ENCODE results near the gene TBXT.
"Not testable (repeated sequence)": the region's sequence is repeated elsewhere in the genome, so short reads cannot be mapped to it uniquely, and the experiment has no call there.

TBXT gene

DNA sequence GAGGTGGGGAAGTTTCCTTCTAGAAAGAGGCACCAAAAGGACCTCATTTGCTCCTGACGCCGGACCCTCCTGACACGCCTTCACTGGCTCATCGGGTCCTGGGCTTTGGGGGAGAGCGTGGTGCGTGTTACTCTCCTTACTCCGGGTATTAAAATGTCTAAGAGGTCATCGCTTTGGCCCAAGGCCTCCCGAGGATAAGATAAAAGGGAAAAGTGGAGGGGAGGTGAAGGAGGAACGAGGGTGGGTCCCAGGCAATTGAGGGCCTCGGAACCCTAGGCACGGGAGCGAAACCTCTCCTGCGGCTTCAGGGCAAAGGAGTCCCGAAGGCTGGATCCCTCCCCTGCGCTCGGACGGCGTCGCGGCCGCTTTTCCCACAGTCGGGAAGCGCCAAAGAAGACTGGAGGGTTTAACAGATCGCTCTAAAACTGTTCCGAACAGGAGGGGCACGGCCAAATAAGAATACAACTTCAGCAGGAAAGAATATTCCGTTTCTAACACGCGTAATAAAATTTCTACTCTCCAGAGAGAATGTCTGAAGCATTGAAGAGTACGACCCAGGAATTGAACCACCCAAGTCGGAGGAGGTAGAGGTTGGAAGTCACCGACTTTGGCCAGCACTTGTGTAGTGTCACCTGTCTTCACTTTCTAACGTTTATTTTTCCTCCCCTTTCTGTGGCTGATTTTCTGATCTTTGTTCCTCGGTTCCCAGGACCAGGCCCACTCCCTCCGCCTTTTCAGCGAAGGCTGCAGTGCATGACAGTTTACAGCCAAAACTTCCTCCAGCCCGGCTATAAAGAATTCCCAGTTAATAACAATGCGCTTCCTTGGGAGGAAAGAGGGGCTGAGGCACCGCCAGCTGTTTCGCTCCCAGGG lies 2.1 kb upstream of the TBXT start:
- DNase-seq = no peak

DNA sequence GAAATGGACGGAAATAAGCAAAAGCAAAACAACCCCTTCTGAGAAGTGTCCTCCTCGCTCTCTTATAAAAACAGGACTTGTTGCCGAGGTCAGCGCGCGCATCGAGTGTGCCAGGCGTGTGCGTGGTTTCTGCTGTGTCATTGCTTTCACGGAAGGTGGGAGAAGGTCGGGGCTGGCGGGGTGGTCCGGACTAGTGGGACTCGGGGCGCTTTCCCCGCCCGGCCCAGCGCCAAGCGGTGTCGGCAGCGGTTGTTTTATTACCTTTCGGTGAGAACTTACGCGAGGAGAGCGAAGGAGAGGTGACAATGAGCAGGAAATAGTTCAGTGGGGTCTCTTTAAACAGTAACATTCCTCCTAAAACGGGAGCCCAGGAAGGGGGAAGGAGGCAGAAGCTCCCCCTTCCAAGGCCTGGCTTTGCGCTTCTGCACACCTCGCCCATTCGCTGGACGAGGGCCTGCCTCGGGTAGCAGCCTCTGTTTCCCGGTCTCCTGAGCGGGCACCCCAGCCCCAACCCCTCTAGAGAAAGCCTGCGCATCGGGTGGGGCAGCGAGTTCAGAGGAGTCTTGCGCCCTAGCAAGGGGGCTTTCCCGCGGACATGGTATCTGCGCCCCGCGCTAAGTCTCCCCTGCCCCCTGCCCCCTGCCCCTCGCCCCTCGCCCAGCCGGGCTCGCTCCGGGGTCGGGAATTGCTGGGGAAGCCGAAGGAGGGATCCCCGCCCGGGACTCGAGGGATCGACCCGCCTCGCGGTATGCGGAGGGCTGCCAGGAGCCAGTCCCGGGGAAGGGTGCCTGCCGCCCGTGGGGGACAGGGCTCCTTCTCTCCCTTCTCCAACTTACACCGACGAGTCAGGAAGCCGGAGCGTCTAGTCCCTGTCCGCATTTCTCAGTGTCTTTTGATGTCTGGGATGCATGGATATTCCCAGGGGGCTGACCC lies 1.2 kb upstream of the TBXT start:
- DNase-seq = no peak

DNA sequence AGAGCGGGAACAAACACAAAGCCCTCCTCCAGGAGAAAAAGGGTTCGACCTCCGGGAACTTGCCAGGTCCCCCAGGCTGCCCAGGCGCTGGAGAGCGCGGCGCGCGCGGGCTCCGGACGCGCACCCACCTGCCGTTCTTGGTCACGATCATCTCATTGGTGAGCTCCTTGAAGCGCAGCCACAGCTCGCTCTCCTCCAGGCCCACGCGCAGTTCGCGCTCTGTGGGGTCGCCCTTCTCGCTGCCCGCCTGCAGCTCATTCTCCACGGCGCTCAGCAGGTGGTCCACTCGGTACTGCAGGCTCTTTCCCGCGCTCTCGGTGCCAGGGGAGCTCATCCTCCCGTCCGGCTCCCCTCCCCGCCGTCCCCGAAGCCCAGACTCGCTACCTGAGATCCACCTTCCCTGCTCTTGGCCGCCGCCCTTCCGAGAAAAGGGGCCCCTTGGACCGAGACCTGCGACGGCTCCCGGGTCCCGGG lies 356 bp downstream of the TBXT start:
- DNase-seq = peak; percentile 58

GRCh38 chr6:166166314-166167257 lies 1.1 kb downstream of the TBXT start:
- DNase-seq = peak; percentile 30

DNA sequence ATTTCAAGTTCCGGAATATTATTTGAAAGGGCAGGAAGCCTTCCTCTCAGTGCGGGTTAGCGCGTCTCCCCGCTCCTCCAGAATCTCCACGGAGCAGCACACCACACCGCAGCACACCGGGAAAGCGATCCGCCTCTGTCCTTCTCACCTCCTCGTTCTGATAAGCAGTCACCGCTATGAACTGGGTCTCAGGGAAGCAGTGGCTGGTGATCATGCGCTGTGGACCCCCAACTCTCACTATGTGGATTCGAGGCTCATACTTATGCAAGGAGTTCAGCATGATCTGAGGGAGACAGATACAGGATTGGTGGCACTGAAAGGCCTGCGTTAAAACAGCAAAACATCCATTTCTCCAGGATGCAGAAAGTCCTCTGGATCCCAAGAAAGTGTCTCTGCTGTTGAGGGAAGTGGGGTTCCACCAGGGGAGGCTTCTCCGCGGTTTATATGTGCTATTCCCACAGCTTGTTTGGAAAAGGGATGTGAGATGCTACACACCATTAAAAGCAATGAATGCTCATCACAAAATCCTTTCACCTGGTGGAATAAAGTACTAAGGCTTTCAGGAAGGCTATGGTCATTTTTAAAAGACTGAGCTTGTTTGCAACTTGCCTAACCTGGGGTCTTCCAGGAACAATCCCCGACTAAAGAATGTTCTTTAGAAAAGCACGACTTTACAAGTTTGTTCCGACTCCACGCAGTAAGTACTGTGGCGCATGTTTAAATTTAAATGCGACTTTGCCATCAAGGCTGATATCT lies 1.9 kb downstream of the TBXT start:
- DNase-seq = no peak

DNA sequence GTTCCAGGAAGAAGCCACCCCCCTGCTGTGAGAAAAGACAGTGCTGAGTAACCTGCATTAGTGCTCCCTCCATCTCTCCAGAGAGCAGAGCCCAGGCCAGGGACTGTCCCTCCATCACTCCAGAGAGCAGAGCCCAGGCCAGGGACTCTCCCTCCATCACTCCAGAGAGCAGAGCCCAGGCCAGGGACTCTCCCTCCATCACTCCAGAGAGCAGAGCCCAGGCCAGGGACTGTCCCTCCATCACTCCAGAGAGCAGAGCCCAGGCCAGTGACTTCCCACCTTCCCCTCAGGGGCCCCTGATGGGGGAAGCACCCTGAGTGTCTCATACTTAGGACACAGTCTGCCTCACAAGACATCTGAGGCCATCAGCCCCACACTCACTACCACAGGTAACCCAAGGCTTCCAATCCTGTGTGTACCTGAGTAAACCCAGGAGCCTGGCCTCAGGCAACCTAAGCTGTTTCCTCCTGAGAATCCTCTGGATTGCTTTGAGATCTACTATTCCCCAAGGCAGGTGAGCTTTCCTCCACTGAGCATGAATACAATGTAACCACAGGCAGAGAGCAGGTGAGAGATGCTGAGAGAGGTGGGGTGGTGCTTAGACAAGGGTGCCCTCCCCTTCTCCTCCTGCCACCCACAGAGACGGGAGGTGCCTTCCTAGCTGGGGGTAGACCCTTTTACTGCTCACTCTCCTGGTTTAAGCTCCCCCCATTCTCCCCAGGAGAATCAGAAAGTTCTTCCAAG lies 4.9 kb downstream of the TBXT start:
- no peak for DNase-seq

GRCh38 chr6:166157930-166158617 lies 9.6 kb downstream of the TBXT start:
- DNase-seq = no peak

GRCh38 chr6:166156942-166157341 lies 10.7 kb downstream of the TBXT start:
- DNase-seq = peak; percentile 30

DNA sequence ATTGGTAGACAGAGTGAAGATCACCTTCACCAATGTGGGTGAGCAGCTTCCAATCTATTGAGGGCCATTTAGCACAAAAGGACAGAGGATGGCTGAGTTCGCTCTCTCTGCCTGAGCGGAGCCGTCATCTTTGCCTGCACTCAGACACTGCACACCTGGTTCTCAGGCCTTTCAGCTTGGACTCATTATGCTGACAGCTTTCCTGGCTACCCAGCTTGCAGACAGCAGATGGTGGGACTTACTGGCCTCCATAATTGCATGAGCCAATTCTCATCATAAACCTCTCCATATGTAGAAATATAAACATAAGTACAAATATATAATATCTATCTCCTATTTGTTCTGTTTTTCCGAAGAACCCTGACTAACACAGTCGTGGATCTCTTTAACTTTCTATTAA lies 13.7 kb downstream of the TBXT start:
- no peak for DNase-seq

DNA sequence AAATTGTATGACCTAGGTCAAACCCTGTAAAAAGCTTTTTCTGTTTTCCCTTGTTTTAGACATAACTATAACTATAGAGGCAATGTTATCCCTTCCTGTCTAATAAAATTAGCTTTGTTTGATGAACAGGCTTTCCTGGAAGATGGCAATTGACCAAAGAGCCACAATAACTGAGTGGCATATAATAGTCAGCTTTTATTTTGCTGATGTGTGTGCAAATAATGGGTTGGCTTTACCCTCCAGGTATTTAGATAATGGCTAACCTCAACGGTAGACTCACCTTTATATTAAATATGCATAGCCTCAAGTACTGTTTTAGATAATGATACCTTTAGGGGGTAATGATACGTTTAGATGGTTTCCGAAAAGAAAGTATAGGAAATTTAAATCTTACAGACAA lies 15.0 kb downstream of the TBXT start:
- no peak for DNase-seq

GRCh38 chr6:166151798-166152197 lies 15.9 kb downstream of the TBXT start:
- no peak for DNase-seq

DNA sequence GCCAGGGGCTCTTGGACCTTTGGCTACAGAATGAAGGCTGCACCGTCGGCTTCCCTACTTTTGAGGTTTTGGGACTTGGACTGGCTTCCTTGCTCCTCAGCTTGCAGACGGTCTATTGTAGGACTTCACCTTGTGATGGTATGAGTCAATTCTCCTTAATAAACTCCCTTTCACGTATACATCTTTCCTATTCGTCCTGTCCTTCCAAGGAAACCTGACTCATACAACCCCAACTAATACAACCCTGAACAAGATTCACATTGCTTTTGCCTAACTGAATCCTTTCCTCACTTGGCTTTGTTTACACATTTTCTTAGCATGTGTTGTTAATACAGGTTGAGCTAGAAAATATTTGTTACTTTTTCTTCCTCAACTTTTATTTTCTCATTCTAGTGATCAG lies 21.9 kb downstream of the TBXT start:
- DNase-seq = no peak

DNA sequence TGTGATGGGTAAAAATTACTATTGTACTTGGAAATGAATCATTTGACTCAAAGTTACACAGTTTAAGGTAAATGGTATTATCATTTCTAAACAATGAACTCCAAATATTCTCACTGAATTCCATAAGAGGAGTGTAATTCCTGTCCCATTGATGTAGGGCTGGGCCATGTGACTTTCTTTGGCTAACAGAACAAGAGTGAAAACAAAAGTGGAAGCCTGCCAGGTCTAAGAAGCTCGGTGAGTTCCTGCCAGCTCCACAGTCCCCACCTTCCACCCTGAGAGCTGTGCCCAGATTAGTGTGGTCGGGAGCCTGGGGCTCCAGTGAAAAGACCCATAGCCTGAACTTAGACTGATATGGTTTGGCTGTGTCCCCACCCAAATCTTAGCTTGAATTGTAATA lies 24.6 kb downstream of the TBXT start:
- no peak for DNase-seq

DNA sequence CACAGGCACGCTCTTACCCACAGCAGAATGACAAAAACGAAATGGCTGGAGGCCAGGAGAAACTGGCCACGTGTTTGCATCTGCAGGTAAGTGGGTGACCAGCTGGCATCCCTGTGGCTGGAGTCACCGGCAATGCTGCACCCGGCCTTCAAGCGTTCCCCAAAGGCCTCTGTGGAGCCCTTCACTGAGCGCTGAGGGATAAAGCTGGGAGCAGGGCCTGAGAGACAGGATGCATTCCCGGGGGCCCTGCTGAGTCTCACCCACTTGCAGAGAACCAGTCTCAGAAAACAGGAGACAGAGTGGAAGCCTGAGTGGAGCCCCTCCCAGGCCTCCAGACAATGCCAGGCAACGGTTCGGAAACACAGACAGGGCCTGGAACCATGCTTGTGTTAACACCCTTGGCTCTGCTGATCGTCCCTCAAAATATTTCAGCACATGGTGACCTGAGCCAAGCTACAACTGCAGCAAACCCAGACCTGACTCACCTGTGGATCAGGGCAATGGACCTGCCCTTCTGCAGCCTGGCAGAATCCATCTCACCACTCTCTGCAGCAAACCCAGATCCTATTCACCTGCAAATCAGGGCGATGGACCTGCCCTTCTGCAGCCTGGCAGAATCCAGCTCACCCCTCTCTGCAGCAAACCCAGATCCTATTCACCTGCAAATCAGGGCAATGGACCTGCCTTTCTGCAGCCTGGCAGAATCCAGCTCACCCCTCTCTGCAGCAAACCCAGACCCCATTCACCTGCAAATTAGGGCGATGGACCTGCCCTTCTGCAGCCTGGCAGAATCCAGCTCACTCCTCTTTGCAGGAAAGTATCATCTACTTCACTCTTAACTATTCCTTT lies 39.8 kb downstream of the TBXT start:
- DNase-seq = no peak

DNA sequence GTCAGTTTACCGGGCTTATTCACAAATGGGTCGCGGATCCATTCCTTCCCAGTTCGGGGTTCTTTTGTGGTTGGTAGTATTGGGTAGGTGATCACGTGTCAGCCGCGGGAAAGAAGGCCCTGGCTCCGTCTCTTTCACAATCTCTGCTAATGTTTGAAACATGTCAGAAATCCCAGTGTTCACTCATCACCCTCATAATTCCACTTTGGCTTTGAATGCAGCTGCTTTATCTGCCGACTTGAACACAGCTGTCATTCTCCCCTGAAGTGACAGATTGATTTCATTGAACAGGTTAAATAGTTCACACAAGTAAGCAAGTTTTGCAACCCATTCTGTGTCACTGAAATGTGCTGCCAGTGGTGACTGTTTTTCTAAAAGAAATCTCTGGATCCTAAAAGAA lies 44.5 kb downstream of the TBXT start:
- not testable (repeated sequence) for DNase-seq

DNA sequence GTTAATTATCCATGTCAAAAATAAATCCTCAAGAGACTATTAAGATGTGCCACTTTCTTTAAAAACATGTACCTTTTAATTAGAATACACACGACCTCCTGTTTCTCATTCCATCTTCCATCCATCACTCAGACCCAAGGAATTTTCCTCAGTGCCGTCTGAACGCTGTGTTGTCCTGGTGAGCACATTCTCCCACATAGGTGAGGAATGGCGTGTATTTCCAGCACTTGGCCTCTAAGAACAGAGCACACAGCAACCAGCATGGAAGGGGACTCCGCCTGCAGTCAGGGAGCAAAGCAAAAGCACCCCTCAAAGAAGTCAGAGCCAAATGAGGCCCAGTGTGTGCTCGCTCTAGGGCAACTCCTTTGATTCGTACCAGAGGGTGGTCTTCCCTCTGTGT lies 45.9 kb downstream of the TBXT start:
- DNase-seq = no peak

DNA sequence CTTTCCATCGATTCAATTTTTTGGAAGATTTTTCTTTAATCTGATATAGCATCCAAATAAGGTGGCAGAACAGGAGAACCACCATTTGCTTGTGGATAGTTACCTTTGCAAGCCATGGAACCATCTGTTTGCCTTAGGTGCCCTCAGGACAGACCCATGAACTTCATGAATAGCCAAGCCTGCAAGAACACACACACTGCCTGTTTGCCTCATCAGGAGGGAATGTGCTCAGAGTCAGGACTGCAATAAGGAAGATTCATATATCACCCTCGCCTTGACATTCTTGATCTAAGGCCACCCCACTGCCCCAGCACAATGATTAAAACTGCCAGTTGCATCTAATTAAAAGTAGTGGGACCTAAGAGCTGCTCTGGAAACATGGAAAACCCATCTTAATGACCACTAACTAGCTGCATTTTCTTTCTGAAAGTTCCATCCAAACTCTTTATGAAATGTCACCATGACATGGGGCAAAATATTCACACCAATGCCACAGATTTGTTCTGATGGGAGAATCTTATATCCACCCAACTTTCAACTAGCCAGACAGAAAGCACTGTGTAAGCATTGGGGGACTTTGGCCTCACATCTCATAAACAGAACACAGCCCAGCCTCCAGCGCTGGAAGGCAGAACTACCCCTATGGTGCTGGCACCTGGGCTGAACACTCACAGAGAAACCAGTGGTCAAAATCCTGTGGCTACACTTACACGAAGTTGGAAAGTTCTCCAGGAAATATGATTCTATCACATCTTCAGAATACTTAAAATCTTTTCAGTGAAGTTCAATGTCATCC lies 48.3 kb downstream of the TBXT start:
- no peak for DNase-seq

GRCh38 chr6:166115609-166116008 lies 52.0 kb downstream of the TBXT start:
- DNase-seq = no peak

- peak; percentile 93 for DNase-seq
These were observed 55.1 kb downstream of the TBXT start for GRCh38 chr6:166112580-166112979.
